Lung (tissue), 12 donors: ENCODE data around the gene AQP6. TPM values are rescaled to one million over a fixed set of nuclear protein-coding genes. Genes with fewer than 3 reads are reported as not detected.
A peak's percentile ranks its signal among the peaks of the same experiment; 100 is the strongest.

ENCODE experiments used
- ATAC-seq: fragments of 200-7000 bp; cut with Tn5 transposase; one replicate; pipeline ENCODE4 v1.9.1; 2020; ENCODE audit warnings: moderate number of reproducible peaks; ENCODE audit not compliant: insufficient read depth, low FRiP score
- DNase-seq, 3 donors: peaks; one replicate each; pipeline ENCODE4 v3.0.0-alpha.2; 2013 to 2017
- H3K27ac ChIP-seq, 2 donors: one replicate each; pipeline ENCODE4 v1.5.1; 2013; ENCODE audit warnings: mild to moderate bottlenecking in 2 of 2, moderate library complexity in 2 of 2, control low read depth in 1 of 2, inconsistent platforms in 1 of 2, low read depth in 1 of 2, low read length in 1 of 2
- H3K27me3 ChIP-seq, 3 donors: one replicate each; pipeline ENCODE4 v1.5.1; 2013; ENCODE audit warnings: low read length in 2 of 3; ENCODE audit not compliant: control insufficient read depth in 3 of 3, insufficient read depth in 3 of 3
- H3K36me3 ChIP-seq, 4 donors: one replicate each; pipeline ENCODE4 v1.5.1; 2013; ENCODE audit warnings: low read length in 4 of 4, mild to moderate bottlenecking in 1 of 4, moderate library complexity in 1 of 4; ENCODE audit not compliant: control insufficient read depth in 4 of 4, insufficient read depth in 4 of 4
- H3K4me1 ChIP-seq, 5 donors: one replicate each; pipeline ENCODE4 v1.5.1; 2013; ENCODE audit warnings: low read length in 5 of 5, mild to moderate bottlenecking in 2 of 5, moderate library complexity in 1 of 5; ENCODE audit not compliant: control insufficient read depth in 5 of 5, insufficient read depth in 5 of 5
- H3K4me3 ChIP-seq: one replicate; pipeline ENCODE4 v1.5.1; 2013; ENCODE audit warnings: mild to moderate bottlenecking, control low read depth, moderate library complexity
- H3K9ac ChIP-seq, 2 donors: one replicate each; pipeline ENCODE4 v1.5.1; 2013; ENCODE audit warnings: low read length in 2 of 2, control low read depth in 1 of 2; ENCODE audit not compliant: insufficient read depth in 1 of 2
- H3K9me3 ChIP-seq, 4 donors: one replicate each; pipeline ENCODE4 v1.5.1; 2013; ENCODE audit warnings: low read length in 3 of 4, mild to moderate bottlenecking in 1 of 4, moderate library complexity in 1 of 4; ENCODE audit not compliant: control insufficient read depth in 4 of 4, insufficient read depth in 3 of 4
- WGBS, 2 donors: extraction: QIAGEN DNeasy Blood & Tissue Kit; methylation state at CpG; one replicate each; pipeline ENCODE4 v1.1.7; 2013; 5-methylcytosine and 5-hydroxymethylcytosine counted together
- polyA plus RNA-seq, 2 donors: library from polyadenylated mRNA; stranded (reverse); fragments of 200-250 nt; gene quantifications; one replicate each; pipeline ENCODE4 v1.2.1, GENCODE V29; 2013
- total RNA-seq, 2 donors: library from RNA; depleted of rRNA in 1 of 2; stranded (reverse); fragments of >200 nt in 1 of 2; gene quantifications; one replicate each; pipeline ENCODE4 v1.2.1, GENCODE V29; 2014 to 2021
- TF ChIP-seq, protein P1 (sequence below): IDR thresholded peaks from 2 replicates; pipeline ENCODE4 v1.5.1; 2012; ENCODE audit warnings: mild to moderate bottlenecking; ENCODE audit errors: control extremely low read depth, extremely low read depth
- donor health status: control.
- donor health status: control.
- donor health status: Bipolar disorder and iron deficiency.
- donor health status: healthy.
- donor health status: DM: yes; HTN: yes; CAD: no.

AQP6 gene
- total and polyA plus RNA-seq, 4 donors = 0.03 to 0.40 (median 0.19) TPM

DNA sequence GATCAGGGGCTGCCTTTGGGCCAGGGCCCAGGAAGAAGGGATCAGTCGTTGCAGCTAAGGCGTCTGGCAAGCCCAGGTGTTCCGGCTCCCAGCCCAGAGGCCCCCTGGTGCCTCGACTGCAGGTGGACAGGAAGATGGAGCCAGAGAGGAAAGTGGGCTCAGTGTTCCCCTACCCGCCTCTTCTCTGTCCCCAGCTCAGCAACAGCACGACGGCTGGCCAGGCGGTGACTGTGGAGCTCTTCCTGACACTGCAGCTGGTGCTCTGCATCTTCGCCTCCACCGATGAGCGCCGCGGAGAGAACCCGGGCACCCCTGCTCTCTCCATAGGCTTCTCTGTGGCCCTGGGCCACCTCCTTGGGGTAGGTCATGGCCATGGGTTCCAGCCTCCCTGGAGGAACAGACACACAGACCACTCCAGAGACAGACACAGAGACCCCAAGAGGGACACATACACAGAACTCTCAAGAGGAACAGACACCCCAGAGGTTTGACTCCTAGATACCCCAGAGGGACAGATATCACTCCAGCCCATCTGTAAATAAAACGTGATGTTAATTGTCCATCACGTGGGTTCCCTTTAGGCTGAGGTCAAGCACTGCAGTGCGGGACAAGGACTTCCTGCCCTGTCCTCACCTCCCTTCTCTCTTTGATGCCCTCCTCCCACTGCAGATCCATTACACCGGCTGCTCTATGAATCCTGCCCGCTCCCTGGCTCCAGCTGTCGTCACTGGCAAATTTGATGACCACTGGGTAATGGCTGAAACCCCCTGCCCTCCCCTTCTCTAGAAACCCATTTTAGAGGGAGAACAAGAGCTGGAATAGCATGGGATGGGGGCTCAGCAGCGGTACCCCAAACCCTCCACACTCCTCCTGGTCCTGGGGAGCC, 18.5 kb upstream of the AQP6 start:
- WGBS, 2 donors = 65 to 69% methylated on average over 21 of the region's 21 CpGs
- H3K27me3 ChIP-seq = peaks cover 0 to 31% (median 13%) of the 10 kb centered on the region in 3 donors
- no peaks in the 10 kb centered on the region for H3K36me3 ChIP-seq
- H3K9ac ChIP-seq = no peak overlapping the region
- peaks cover 0 to 2% (median 0%) of the 10 kb centered on the region in 4 donors for H3K9me3 ChIP-seq
- H3K27ac ChIP-seq = no peak overlapping the region
- H3K4me1 ChIP-seq = peaks cover 0 to 4% (median 3%) of the 10 kb centered on the region in 5 donors
- ATAC-seq (no peak), DNase-seq (no peak)
- no peak overlapping the region for H3K4me3 ChIP-seq
- TF ChIP-seq, protein P1, sequence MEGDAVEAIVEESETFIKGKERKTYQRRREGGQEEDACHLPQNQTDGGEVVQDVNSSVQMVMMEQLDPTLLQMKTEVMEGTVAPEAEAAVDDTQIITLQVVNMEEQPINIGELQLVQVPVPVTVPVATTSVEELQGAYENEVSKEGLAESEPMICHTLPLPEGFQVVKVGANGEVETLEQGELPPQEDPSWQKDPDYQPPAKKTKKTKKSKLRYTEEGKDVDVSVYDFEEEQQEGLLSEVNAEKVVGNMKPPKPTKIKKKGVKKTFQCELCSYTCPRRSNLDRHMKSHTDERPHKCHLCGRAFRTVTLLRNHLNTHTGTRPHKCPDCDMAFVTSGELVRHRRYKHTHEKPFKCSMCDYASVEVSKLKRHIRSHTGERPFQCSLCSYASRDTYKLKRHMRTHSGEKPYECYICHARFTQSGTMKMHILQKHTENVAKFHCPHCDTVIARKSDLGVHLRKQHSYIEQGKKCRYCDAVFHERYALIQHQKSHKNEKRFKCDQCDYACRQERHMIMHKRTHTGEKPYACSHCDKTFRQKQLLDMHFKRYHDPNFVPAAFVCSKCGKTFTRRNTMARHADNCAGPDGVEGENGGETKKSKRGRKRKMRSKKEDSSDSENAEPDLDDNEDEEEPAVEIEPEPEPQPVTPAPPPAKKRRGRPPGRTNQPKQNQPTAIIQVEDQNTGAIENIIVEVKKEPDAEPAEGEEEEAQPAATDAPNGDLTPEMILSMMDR = no peak

DNA sequence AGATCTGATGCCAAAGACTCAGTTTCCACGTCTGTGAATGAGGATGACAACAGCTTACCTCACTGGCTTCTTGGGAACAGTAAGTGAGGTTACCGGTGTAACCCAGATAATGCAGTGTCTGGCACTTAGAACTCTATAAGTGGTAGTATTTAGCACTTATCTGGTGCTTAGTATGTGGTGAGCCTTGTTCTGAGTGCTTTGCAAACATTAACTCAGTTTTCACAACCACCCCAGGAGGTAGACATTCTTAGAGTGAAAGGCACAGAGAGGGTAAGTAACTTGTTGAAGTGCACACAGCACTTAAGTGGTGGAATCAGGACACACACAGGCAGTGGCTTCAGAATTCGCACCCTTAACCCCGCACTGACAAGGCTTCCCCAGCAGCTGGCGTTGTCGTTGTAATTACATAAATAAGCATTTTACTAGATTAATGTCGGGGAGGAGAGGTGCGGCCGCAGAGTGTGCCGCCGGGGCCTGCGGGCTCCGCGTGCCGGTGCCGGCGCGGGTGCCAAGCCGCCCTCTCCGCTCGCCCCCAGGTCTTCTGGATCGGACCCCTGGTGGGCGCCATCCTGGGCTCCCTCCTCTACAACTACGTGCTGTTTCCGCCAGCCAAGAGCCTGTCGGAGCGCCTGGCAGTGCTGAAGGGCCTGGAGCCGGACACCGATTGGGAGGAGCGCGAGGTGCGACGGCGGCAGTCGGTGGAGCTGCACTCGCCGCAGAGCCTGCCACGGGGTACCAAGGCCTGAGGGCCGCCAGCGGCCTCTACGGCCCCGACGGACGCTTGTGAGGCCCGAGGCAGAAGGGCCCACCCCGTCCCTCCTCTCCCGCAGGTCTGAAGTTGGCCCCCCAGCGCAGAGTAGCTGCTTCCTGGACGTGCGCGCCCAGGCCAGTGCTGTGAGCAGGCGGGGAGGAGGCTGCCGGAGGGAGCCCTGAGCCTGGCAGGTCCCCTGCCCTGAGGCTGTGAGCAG, 17.6 kb upstream of the AQP6 start:
- ATAC-seq (peak; percentile 36), DNase-seq (peak in 2 of 3 donors; percentile 43 to 51)
- peaks cover 0 to 2% (median 0%) of the 10 kb centered on the region in 4 donors for H3K9me3 ChIP-seq
- H3K27me3 ChIP-seq = peaks cover 0 to 39% (median 22%) of the 10 kb centered on the region in 3 donors
- H3K4me1 ChIP-seq = peaks cover 0 to 9% (median 4%) of the 10 kb centered on the region in 5 donors
- TF ChIP-seq, protein P1 = no peak
- no peak overlapping the region for H3K27ac ChIP-seq
- no peak overlapping the region for H3K4me3 ChIP-seq
- no peaks in the 10 kb centered on the region for H3K36me3 ChIP-seq
- 13 to 24% methylated on average over 53 of the region's 53 CpGs for WGBS, 2 donors
- H3K9ac ChIP-seq = no peak overlapping the region

GRCh38 chr12:49955899-49956662, 16.7 kb upstream of the AQP6 start:
- ATAC-seq (no peak), DNase-seq (no peak)
- 41 to 45% methylated on average over 13 of the region's 13 CpGs for WGBS, 2 donors
- H3K4me3 ChIP-seq = no peak overlapping the region
- H3K27ac ChIP-seq = no peak overlapping the region
- peaks cover 0 to 47% (median 31%) of the 10 kb centered on the region in 3 donors for H3K27me3 ChIP-seq
- H3K9ac ChIP-seq = no peak overlapping the region
- peaks cover 0 to 17% (median 7%) of the 10 kb centered on the region in 5 donors for H3K4me1 ChIP-seq
- peaks cover 0 to 2% (median 0%) of the 10 kb centered on the region in 4 donors for H3K9me3 ChIP-seq
- no peaks in the 10 kb centered on the region for H3K36me3 ChIP-seq
- TF ChIP-seq, protein P1 = no peak
